HG03354 (cell line): ENCODE measurements around the gene CDC40.

Experiments used
- ATAC-seq: cut with Tn5 transposase; IDR thresholded peaks from one replicate; pipeline ENCODE4 v1.9.1; 2021; ENCODE audit warnings: mild to moderate bottlenecking; ENCODE audit not compliant: unreplicated experiment, poor library complexity, severe bottlenecking

The CDC40 gene

GRCh38 chr6:110180228-110181008, at the start of gene CDC40:
Gene CDC40 (plus strand): TSS chr6:110180427. CDS start chr6:110180445, 18 bp downstream.
- peak; percentile 60 for ATAC-seq

- ATAC-seq: no peak
Measured at GRCh38 chr6:110137924-110138887, 42.0 kb upstream of the CDC40 start.

GRCh38 chr6:110139052-110139451, 41.2 kb upstream of the CDC40 start:
- ATAC-seq: no peak

GRCh38 chr6:110140650-110141049, 39.6 kb upstream of the CDC40 start:
- ATAC-seq: no peak

GRCh38 chr6:110147870-110148269, 32.4 kb upstream of the CDC40 start:
- no peak for ATAC-seq

- ATAC-seq: no peak
Measured at GRCh38 chr6:110158479-110158878, 21.7 kb upstream of the CDC40 start.

- no peak for ATAC-seq
Measured at GRCh38 chr6:110170081-110170480, 10.1 kb upstream of the CDC40 start.

GRCh38 chr6:110173506-110174132, 6.6 kb upstream of the CDC40 start:
- no peak for ATAC-seq

GRCh38 chr6:110178626-110179405, 1.4 kb upstream of the CDC40 start:
- ATAC-seq: peak; percentile 22

- peak; percentile 92 for ATAC-seq
Measured at GRCh38 chr6:110179406-110180227, 610 bp upstream of the CDC40 start, which contains the start of gene WASF1. Gene WASF1 (minus strand): TSS chr6:110179670. CDS start chr6:110127601, 52,069 bp downstream.

GRCh38 chr6:110181131-110182030, 1.2 kb downstream of the CDC40 start:
- ATAC-seq: no peak

- no peak for ATAC-seq
Measured at GRCh38 chr6:110183292-110183885, 3.2 kb downstream of the CDC40 start.

- peak; percentile 61 for ATAC-seq
Measured at GRCh38 chr6:110185879-110186278, 5.7 kb downstream of the CDC40 start.

GRCh38 chr6:110188791-110189190, 8.6 kb downstream of the CDC40 start:
- ATAC-seq: no peak

GRCh38 chr6:110190726-110191125, 10.5 kb downstream of the CDC40 start:
- no peak for ATAC-seq

- ATAC-seq: no peak
Measured at GRCh38 chr6:110191477-110191876, 11.2 kb downstream of the CDC40 start.

- no peak for ATAC-seq
Measured at GRCh38 chr6:110195639-110196038, 15.4 kb downstream of the CDC40 start.
